KMS-11 (cell line): ENCODE results near the gene FAM180A.

Experiments
- H2AFZ ChIP-seq: fragments of 200-600 bp; sonication (generic); 2 replicates; pipeline ENCODE4 v1.6.1; 2016; ENCODE audit warnings: antibody characterized with exemption, mixed run types, low read depth
- H3K27ac ChIP-seq: fragments of 200-600 bp; sonication (generic); 2 replicates; pipeline ENCODE4 v1.6.1; 2016; ENCODE audit warnings: mild to moderate bottlenecking, mixed run types
- H3K27me3 ChIP-seq: fragments of 200-600 bp; sonication (generic); 2 replicates; pipeline ENCODE4 v1.6.1; 2017; ENCODE audit warnings: mild to moderate bottlenecking, low read depth, mixed run types, moderate library complexity; ENCODE audit not compliant: insufficient read depth
- H3K36me3 ChIP-seq: fragments of 200-600 bp; sonication (generic); 2 replicates; pipeline ENCODE4 v1.6.1; 2017; ENCODE audit warnings: mild to moderate bottlenecking, mixed run types; ENCODE audit not compliant: insufficient read depth
- H3K4me1 ChIP-seq: fragments of 200-600 bp; sonication (generic); 2 replicates; pipeline ENCODE4 v1.6.1; 2016; ENCODE audit warnings: mild to moderate bottlenecking, low read depth, mixed run types; ENCODE audit not compliant: poor library complexity, severe bottlenecking
- H3K4me2 ChIP-seq: fragments of 200-600 bp; sonication (generic); 2 replicates; pipeline ENCODE4 v1.7.0; 2016; ENCODE audit warnings: mild to moderate bottlenecking, mixed run types
- H3K4me3 ChIP-seq: fragments of 200-600 bp; sonication (generic); IDR thresholded peaks from 2 replicates; pipeline ENCODE4 v1.6.1; 2017; ENCODE audit warnings: low read depth, low read length, mixed read lengths; ENCODE audit not compliant: insufficient read depth
- H3K79me2 ChIP-seq: fragments of 200-600 bp; sonication (generic); 2 replicates; pipeline ENCODE4 v1.6.1; 2016; ENCODE audit warnings: low read depth, mixed run types; ENCODE audit not compliant: insufficient read depth
- H3K9ac ChIP-seq: fragments of 200-600 bp; sonication (generic); 2 replicates; pipeline ENCODE4 v1.6.1; 2016; ENCODE audit warnings: mild to moderate bottlenecking, mixed run types
- H4K20me1 ChIP-seq: fragments of 200-600 bp; sonication (generic); 2 replicates; pipeline ENCODE4 v1.6.1; 2016; ENCODE audit warnings: mild to moderate bottlenecking, mixed run types; ENCODE audit not compliant: insufficient read depth
- TF ChIP-seq, protein P1 (sequence below): fragments of 200-600 bp; sonication (generic); conservative IDR thresholded peaks from 2 replicates; pipeline ENCODE4 v1.6.1; 2017; ENCODE audit warnings: low read depth, mild to moderate bottlenecking, antibody characterized with exemption, low read length, moderate library complexity, mixed read lengths

FAM180A gene

DNA sequence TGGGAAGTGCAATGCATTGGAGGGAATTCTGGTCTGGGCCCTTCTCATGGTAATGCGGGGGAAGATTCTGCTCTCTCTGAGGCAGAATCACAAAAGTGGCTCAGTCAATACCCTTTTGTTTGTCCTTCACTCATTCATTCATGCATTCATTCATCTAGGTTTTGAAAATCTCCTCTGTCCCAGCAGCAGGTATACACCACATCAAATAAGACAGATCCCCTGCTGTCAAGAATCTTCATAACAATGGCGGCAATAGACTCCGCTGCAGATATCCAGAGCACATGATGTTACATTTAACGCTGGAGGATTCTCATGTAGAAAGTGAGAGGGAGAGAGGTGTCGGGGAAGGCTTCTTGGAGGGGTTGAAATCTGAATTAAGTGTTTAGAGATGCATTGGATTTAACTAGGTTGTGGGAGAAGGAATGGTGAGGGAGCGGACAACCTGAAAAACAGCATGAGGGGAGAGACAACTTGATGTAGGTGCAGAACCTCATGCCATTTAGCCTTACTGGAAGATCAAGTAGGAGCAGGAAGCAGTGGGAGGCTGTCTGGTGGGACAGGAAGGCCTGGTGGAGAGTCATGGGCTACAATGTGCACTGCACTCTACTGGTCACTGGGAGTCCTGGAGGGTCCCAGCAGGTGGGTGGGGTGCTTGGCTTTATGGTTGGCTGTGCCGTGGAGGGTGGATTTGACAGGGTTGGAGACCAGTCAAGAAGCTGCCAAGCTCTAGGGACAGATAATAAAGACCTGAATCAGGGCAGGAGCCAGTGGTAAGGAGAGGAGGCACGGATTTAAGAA is 5.2 kb upstream of the FAM180A start:
- Histone ChIP-seq H3K36me3 (no peaks in the 10 kb centered on the region), H4K20me1 (no peaks in the 10 kb centered on the region), H3K79me2 (no peaks in the 10 kb centered on the region), H3K9ac (no peak overlapping the region), H3K4me2 (no peak overlapping the region), H3K27ac (no peak overlapping the region), H3K27me3 (no peaks in the 10 kb centered on the region), H3K4me3 (no peak overlapping the region), H2AFZ (no peak overlapping the region), H3K4me1 (no peaks in the 10 kb centered on the region)
- TF ChIP-seq, protein P1, sequence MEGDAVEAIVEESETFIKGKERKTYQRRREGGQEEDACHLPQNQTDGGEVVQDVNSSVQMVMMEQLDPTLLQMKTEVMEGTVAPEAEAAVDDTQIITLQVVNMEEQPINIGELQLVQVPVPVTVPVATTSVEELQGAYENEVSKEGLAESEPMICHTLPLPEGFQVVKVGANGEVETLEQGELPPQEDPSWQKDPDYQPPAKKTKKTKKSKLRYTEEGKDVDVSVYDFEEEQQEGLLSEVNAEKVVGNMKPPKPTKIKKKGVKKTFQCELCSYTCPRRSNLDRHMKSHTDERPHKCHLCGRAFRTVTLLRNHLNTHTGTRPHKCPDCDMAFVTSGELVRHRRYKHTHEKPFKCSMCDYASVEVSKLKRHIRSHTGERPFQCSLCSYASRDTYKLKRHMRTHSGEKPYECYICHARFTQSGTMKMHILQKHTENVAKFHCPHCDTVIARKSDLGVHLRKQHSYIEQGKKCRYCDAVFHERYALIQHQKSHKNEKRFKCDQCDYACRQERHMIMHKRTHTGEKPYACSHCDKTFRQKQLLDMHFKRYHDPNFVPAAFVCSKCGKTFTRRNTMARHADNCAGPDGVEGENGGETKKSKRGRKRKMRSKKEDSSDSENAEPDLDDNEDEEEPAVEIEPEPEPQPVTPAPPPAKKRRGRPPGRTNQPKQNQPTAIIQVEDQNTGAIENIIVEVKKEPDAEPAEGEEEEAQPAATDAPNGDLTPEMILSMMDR = no peak

DNA sequence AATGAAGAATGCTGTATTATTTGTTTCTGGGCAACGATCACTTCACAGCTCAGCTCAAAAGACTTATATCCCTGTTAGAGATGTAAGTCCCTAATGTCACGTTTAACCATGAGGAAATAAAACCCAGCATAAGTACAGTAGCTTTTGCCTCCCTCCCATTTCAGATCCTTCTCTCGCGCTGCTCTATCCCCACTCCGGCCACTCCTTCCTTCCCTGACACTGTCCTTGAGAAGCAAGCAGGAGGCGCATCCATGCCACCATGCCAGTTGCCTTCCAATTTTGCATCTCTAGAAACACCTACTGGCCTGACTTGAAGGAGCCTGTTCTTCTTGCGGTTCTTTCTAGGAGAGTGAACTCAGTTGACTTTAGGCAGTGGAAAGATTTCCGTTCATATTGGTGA is 1.2 kb downstream of the FAM180A start:
- Histone ChIP-seq H3K27me3 (no peaks in the 10 kb centered on the region), H3K79me2 (no peaks in the 10 kb centered on the region), H3K4me3 (no peak overlapping the region), H4K20me1 (no peaks in the 10 kb centered on the region), H3K27ac (no peak overlapping the region), H3K9ac (no peak overlapping the region), H3K36me3 (no peaks in the 10 kb centered on the region), H2AFZ (no peak overlapping the region), H3K4me2 (no peak overlapping the region), H3K4me1 (no peaks in the 10 kb centered on the region)
- TF ChIP-seq, protein P1 = no peak

DNA sequence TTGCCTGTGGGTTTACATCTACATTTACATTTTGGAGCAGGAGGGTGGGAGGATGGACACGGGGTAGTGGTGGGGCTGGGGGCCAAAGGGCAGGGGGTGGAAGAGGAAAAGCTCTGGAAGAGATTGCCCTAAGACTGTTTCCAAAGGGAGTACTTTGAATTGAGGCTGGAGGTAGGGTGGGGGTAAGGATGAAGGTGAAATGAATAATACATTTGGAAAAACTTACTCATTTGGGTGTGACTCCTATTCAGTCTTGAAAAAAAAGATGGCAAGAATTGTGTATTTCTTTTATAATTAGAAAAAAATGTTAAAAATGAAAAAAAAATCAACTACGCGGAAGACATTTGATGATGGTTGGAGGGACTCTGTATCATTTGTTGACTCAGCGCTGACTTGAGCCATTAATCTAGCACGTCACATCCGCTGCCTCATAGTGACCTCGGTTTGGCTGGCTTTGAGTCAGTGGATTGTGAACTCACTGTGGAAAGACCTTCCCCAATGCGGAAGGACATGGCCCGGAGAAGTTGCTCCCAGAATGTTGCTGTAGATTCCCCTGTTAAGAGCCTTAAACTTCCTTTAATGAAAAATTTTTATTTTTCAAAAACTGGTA is 2.8 kb downstream of the FAM180A start:
- no peaks in the 10 kb centered on the region for H3K27me3 ChIP-seq
- H3K4me1 ChIP-seq = no peaks in the 10 kb centered on the region

DNA sequence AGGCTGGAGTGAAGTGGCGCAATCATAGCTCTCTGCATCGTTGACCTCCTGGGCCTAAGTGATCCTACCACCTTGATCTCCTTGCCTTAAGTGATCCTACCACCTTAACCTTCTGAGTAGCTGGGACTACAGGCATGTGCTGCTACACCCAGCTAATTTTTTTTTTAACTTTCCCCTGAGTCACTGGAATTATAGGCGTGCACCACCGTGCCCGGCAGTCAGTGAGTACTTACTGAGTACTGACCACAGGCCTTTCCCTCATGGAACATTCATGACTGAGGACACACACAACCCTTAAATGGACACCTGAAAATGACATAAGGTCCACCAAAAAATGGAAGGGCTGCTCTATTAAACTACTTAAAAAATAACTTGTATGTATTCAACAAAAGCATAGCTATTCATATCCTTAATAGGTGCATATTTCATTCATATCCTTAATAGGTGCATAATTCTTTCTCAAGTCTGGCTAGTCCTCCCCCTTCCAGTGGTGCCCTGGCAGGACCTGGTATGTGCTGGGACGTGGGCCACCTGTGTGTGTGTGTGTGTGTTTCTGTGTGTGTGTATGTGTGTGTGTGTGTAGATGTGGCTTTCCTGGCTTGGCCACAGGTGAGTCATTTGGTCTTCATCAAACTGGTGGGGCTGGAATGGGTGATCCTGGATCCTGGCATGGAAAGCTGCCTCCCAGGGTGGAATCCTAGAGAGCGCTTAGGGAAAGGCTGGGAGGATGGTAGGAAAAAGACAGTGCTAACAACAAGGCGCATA is 3.5 kb downstream of the FAM180A start:
- Histone ChIP-seq H3K36me3 (no peaks in the 10 kb centered on the region), H3K4me2 (no peak overlapping the region), H3K79me2 (no peaks in the 10 kb centered on the region), H3K4me1 (no peaks in the 10 kb centered on the region), H3K9ac (no peak overlapping the region), H3K4me3 (no peak overlapping the region), H3K27me3 (no peaks in the 10 kb centered on the region), H2AFZ (no peak overlapping the region), H3K27ac (no peak overlapping the region), H4K20me1 (no peaks in the 10 kb centered on the region)
- TF ChIP-seq, protein P1 = no peak

More for the DNA sequence above, 2.8 kb downstream of the FAM180A start:
- H3K4me2 ChIP-seq = no peak overlapping the region
- no peak overlapping the region for H2AFZ ChIP-seq
- H3K27ac ChIP-seq = no peak overlapping the region
- H3K4me3 ChIP-seq = no peak overlapping the region
- TF ChIP-seq, protein P1 = no peak
- H3K36me3 ChIP-seq = no peaks in the 10 kb centered on the region
- H3K79me2 ChIP-seq = no peaks in the 10 kb centered on the region
- no peak overlapping the region for H3K9ac ChIP-seq
- no peaks in the 10 kb centered on the region for H4K20me1 ChIP-seq
